HG02678 (cell line): Measurements from ENCODE around the gene PLOD1.
A peak's percentile ranks its signal among the peaks of the same experiment; 100 is the strongest.

ENCODE experiments used
- ATAC-seq: cut with Tn5 transposase; IDR thresholded peaks from one replicate; pipeline ENCODE4 v1.9.1; 2021; ENCODE audit warnings: mild to moderate bottlenecking, moderate library complexity; ENCODE audit not compliant: unreplicated experiment

PLOD1 gene

GRCh38 chr1:11970441-11971185, 36.1 kb downstream of the PLOD1 start:
- ATAC-seq: no peak

GRCh38 chr1:11977625-11978024, 43.1 kb downstream of the PLOD1 start:
- no peak for ATAC-seq

GRCh38 chr1:11978301-11978700, 43.8 kb downstream of the PLOD1 start:
- ATAC-seq: no peak

GRCh38 chr1:11979028-11979850, 44.7 kb downstream of the PLOD1 start:
- no peak for ATAC-seq

GRCh38 chr1:11979851-11980675, 45.5 kb downstream of the PLOD1 start, which contains the start of gene MFN2:
Gene MFN2 (plus strand): TSS chr1:11980444. CDS start chr1:11989169, 8,725 bp downstream.
- ATAC-seq: peak; percentile 91

GRCh38 chr1:11980676-11980972, 46.1 kb downstream of the PLOD1 start:
- no peak for ATAC-seq

- no peak for ATAC-seq
Observed at GRCh38 chr1:11981378-11982009, 47.0 kb downstream of the PLOD1 start.

- no peak for ATAC-seq
Observed at GRCh38 chr1:11982010-11982392, 47.5 kb downstream of the PLOD1 start.

GRCh38 chr1:11984121-11984520, 49.6 kb downstream of the PLOD1 start:
- ATAC-seq: no peak

- no peak for ATAC-seq
Observed at GRCh38 chr1:11984576-11984975, 50.1 kb downstream of the PLOD1 start.

- ATAC-seq: no peak
Observed at GRCh38 chr1:11985171-11985570, 50.7 kb downstream of the PLOD1 start.

- ATAC-seq: no peak
Observed at GRCh38 chr1:11985851-11986250, 51.3 kb downstream of the PLOD1 start.

- no peak for ATAC-seq
Observed at GRCh38 chr1:11989669-11990068, 55.2 kb downstream of the PLOD1 start.

GRCh38 chr1:11990303-11991032, 56.0 kb downstream of the PLOD1 start:
- no peak for ATAC-seq

GRCh38 chr1:11991969-11992676, 57.6 kb downstream of the PLOD1 start:
- ATAC-seq: no peak

GRCh38 chr1:11997081-11997850, 62.7 kb downstream of the PLOD1 start:
- ATAC-seq: no peak

GRCh38 chr1:11998636-11999035, 64.1 kb downstream of the PLOD1 start:
- no peak for ATAC-seq

GRCh38 chr1:11999236-11999635, 64.7 kb downstream of the PLOD1 start:
- no peak for ATAC-seq
